Mesenteric fat pad (tissue), 1 donor: ENCODE results near the gene AP5Z1. TPM values are rescaled to one million over a fixed set of nuclear protein-coding genes. Genes with fewer than 3 reads are reported as not detected.

Source experiments
- DNase-seq: peaks from one replicate; pipeline ENCODE4 v3.0.0-alpha.2; 2020; ENCODE audit warnings: low spot score
- total RNA-seq: library from RNA; stranded (reverse); fragmentation: NEBNext Ultra II Directional; extraction: Animal tissue kit (Norgen Biotek cat#: 25700); gene quantifications from one replicate; pipeline ENCODE4 v1.2.1, GENCODE V29; 2021
- donor health status: DM: yes; HTN: yes; CAD: no.

AP5Z1 gene
- total RNA-seq, 1 donor from 2014 or later, result 37.6 TPM

GRCh38 chr7:4745971-4746919, 29.2 kb upstream of the AP5Z1 start:
- no peak for DNase-seq

- DNase-seq, result no peak
Observed at GRCh38 chr7:4747013-4747412, 28.4 kb upstream of the AP5Z1 start.

GRCh38 chr7:4747746-4748145, 27.7 kb upstream of the AP5Z1 start:
- DNase-seq, result no peak

- DNase-seq, result no peak
Observed at GRCh38 chr7:4748231-4748681, 27.2 kb upstream of the AP5Z1 start.

- no peak for DNase-seq
Observed at GRCh38 chr7:4749363-4749762, 26.1 kb upstream of the AP5Z1 start.

GRCh38 chr7:4749798-4750197, 25.6 kb upstream of the AP5Z1 start:
- DNase-seq, result no peak

- DNase-seq, result no peak
Observed at GRCh38 chr7:4751398-4751947, 23.9 kb upstream of the AP5Z1 start.

- DNase-seq, result peak; percentile 94
Observed at GRCh38 chr7:4753598-4754432, 21.6 kb upstream of the AP5Z1 start.

GRCh38 chr7:4754433-4755010, 20.9 kb upstream of the AP5Z1 start:
- DNase-seq, result no peak

- no peak for DNase-seq
Observed at GRCh38 chr7:4755045-4755444, 20.4 kb upstream of the AP5Z1 start.

GRCh38 chr7:4758111-4758510, 17.3 kb upstream of the AP5Z1 start:
- DNase-seq, result no peak

- DNase-seq, result no peak
Observed at GRCh38 chr7:4758791-4759190, 16.6 kb upstream of the AP5Z1 start.

GRCh38 chr7:4759211-4759610, 16.2 kb upstream of the AP5Z1 start:
- DNase-seq, result no peak

- DNase-seq, result no peak
Observed at GRCh38 chr7:4760952-4761351, 14.5 kb upstream of the AP5Z1 start.

GRCh38 chr7:4762121-4763055, 13.0 kb upstream of the AP5Z1 start:
- DNase-seq, result no peak

- no peak for DNase-seq
Observed at GRCh38 chr7:4763091-4763793, 12.2 kb upstream of the AP5Z1 start.

- no peak for DNase-seq
Observed at GRCh38 chr7:4763794-4764185, 11.6 kb upstream of the AP5Z1 start.

- no peak for DNase-seq
Observed at GRCh38 chr7:4764402-4765007, 10.9 kb upstream of the AP5Z1 start.

GRCh38 chr7:4765776-4766490, 9.5 kb upstream of the AP5Z1 start:
- DNase-seq, result no peak
